ENCODE results near the gene MSANTD1.

GRCh38 chr4:3303923-3304710 is 55.2 kb downstream of the MSANTD1 start:
- TF ChIP-seq CTCF (IDR thresholded peaks at IDR 0.05) = no peak
- no peak for TF ChIP-seq POLR2AphosphoS5 (IDR thresholded peaks at IDR 0.05)
- no peak for TF ChIP-seq POLR2A (IDR thresholded peaks at IDR 0.05)
- no peak for TF ChIP-seq EP300 (IDR thresholded peaks at IDR 0.05)
